SK-N-MC (cell line): ENCODE data around the gene ORM1.

Experiments
- EZH2 ChIP-seq: fragments of 200-600 bp; sonication (generic); IDR thresholded peaks from one replicate; pipeline ENCODE4 v1.6.1; 2017; ENCODE audit warnings: antibody characterized with exemption
- POLR2AphosphoS5 ChIP-seq: IDR thresholded peaks from 2 replicates; pipeline ENCODE4 v1.6.1; 2012; ENCODE audit warnings: mild to moderate bottlenecking, low read depth, low read length, borderline replicate concordance

- TF ChIP-seq EZH2 (no peak), POLR2AphosphoS5 (no peak)
These were observed 20.2 kb upstream of the ORM1 start for GRCh38 chr9:114302727-114303126.
